GM21390 (cell line): ENCODE measurements around the gene CCNB3.

Experiments used
- ATAC-seq: cut with Tn5 transposase; IDR thresholded peaks from one replicate; pipeline ENCODE4 v1.9.1; 2021; ENCODE audit not compliant: unreplicated experiment

The CCNB3 gene

DNA sequence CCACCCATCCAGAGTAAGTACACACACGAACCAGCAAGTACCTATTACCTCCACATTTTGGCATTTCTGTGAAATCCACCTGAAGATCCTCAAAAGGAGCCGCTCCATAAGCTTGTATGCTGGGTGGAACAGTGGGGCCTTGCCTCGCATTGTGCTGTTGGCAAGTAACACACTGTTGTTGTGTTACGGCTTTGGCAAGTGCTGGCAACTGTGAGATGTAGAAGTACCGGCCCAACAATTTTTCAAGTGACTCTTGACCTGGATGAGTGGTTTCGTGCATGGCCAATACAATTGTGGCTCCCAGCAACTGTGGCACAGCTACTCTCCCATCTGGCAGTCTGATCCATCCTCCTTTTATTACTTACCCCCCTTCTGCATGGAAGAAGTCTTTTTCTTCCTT is 128.7 kb downstream of the CCNB3 start:
- ATAC-seq, result no peak

DNA sequence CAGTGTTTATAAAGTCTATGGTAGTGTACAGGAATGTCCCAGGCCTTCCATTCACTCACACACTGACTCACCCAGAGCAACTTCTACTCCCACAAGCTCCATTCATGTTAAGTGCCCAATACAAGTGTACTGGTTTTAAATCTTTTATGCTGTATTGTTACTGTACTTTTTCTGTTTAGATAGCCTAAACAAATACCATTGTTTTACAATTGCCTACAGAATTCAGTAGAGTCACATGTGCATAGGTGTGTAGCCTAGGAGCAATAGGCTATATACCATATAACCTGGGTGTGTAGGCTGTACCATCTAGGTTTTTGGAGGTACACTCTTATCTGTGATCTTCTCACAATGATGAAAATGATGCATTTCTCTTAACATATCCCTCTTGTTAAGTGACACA is 139.4 kb downstream of the CCNB3 start:
- no peak for ATAC-seq

GRCh38 chrX:50372966-50373365 is 168.4 kb downstream of the CCNB3 start:
- no peak for ATAC-seq

- no peak for ATAC-seq
Measured at GRCh38 chrX:50375481-50376267, 171.1 kb downstream of the CCNB3 start.

- no peak for ATAC-seq
Measured at GRCh38 chrX:50381729-50382415, 177.3 kb downstream of the CCNB3 start.

- no peak for ATAC-seq
Measured at GRCh38 chrX:50386520-50386919, 182.0 kb downstream of the CCNB3 start.

DNA sequence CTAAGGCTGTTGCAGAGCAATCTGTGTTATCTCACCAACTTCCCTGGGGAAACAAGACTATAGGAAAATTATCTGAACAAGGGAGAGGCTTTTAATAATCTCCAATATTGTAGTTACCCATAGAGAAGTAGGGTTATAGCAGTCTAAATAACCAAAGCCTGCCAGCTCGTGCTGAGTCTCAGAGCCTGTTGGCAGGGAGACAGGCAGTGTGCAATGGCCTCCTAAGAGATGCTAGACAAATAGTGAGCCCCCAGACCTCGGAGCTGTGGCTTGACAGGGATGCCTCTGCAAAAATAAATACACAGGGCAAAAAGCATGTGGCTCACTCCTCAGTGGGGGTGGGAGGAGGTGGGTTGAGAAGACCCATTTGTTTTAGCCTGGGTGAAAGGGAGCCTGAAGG is 189.3 kb downstream of the CCNB3 start:
- ATAC-seq, result no peak
